Common myeloid progenitor, CD34-positive (primary cell): ENCODE data around the gene WNT7A.
A peak's percentile ranks its signal among the peaks of the same experiment; 100 is the strongest.

Experiments used
- CTCF ChIA-PET: fragments of 350-600 bp; sonication (Branson Sonifier 250); formaldehyde crosslinking; loops from one replicate; lab custom pipeline; 2021; ENCODE audit warnings: antibody characterized with exemption; lab: Charles Lee
- POLR2A ChIA-PET: fragments of 350-600 bp; sonication (Branson Sonifier 250); formaldehyde crosslinking; loops from one replicate; lab custom pipeline; 2021; ENCODE audit warnings: antibody characterized with exemption; lab: Charles Lee
- DNase-seq, 3 donors: peaks; one replicate each; pipeline versions ENCODE4 v3.0.0 to v3.0.0-alpha.2; 2013
- H3K27ac ChIP-seq, 2 experiments: 1 replicate in 1 of 2; 2 replicates in 1 of 2; pipeline ENCODE4 v1.7.0; 2013; ENCODE audit warnings: inconsistent platforms in 2 of 2, low read length in 2 of 2, mild to moderate bottlenecking in 2 of 2, low read depth in 1 of 2, moderate library complexity in 1 of 2; ENCODE audit not compliant: severe bottlenecking in 2 of 2, insufficient read depth in 1 of 2, poor library complexity in 1 of 2
- H3K27me3 ChIP-seq, 5 experiments: replicated peaks in 2 of 5; 1 replicate in 3 of 5; 2 replicates in 2 of 5; pipeline versions ENCODE4 v1.6.1 to v1.7.0; 2013; ENCODE audit warnings: low read length in 4 of 5, mild to moderate bottlenecking in 2 of 5, moderate library complexity in 2 of 5, inconsistent platforms in 1 of 5; ENCODE audit not compliant: insufficient read depth in 5 of 5, control insufficient read depth in 4 of 5
- H3K36me3 ChIP-seq, 4 experiments: 1 replicate in 2 of 4; 2 replicates in 2 of 4; pipeline versions ENCODE4 v1.6.1 to v1.7.0; 2013; ENCODE audit warnings: low read length in 3 of 4, control low read depth in 1 of 4, mild to moderate bottlenecking in 1 of 4; ENCODE audit not compliant: control insufficient read depth in 4 of 4, insufficient read depth in 4 of 4
- H3K4me1 ChIP-seq, 4 experiments: 1 replicate in 3 of 4; 2 replicates in 1 of 4; pipeline versions ENCODE4 v1.6.1 to v1.7.1; 2013; ENCODE audit warnings: low read length in 3 of 4, mild to moderate bottlenecking in 3 of 4, control low read depth in 1 of 4, inconsistent platforms in 1 of 4, moderate library complexity in 1 of 4; ENCODE audit not compliant: control insufficient read depth in 4 of 4, insufficient read depth in 4 of 4; ENCODE audit errors: control extremely low read depth in 1 of 4
- H3K4me3 ChIP-seq, 7 experiments: 1 replicate in 4 of 7; 2 replicates in 3 of 7; pipeline versions ENCODE4 v1.5.1 to v1.7.0; 2013; ENCODE audit warnings: mild to moderate bottlenecking in 7 of 7, low read length in 6 of 7, moderate library complexity in 6 of 7, inconsistent platforms in 2 of 7, low read depth in 2 of 7, control low read depth in 1 of 7; ENCODE audit not compliant: insufficient read depth in 4 of 7, control insufficient read depth in 1 of 7; ENCODE audit errors: extremely low read depth in 1 of 7
- H3K9me3 ChIP-seq, 5 experiments: 1 replicate in 4 of 5; 2 replicates in 1 of 5; pipeline versions ENCODE4 v1.6.1 to v1.7.1; 2013; ENCODE audit warnings: low read length in 4 of 5, mild to moderate bottlenecking in 2 of 5, inconsistent platforms in 1 of 5, low read depth in 1 of 5, moderate library complexity in 1 of 5; ENCODE audit not compliant: control insufficient read depth in 4 of 5, insufficient read depth in 2 of 5; ENCODE audit errors: control extremely low read depth in 1 of 5
- WGBS: methylation state at CpG from one replicate; pipeline ENCODE4 v1.1.5; 2013; ENCODE audit not compliant: insufficient coverage; 5-methylcytosine and 5-hydroxymethylcytosine counted together

Gene WNT7A

GRCh38 chr3:13785351-13785750 lies 94.5 kb downstream of the WNT7A start:
- no peaks in the 10 kb centered on the region for H3K9me3 ChIP-seq
- H3K36me3 ChIP-seq = no peaks in the 10 kb centered on the region
- peaks cover 0 to 7% (median 0%) of the 10 kb centered on the region in 5 experiments for H3K27me3 ChIP-seq
- H3K4me3 ChIP-seq = no peak overlapping the region
- 98% methylated on average over 7 of the region's 7 CpGs for WGBS
- DNase-seq = no peak
- peaks cover 0 to 11% (median 5%) of the 10 kb centered on the region in 4 experiments for H3K4me1 ChIP-seq
- ChIA-PET POLR2A (no interaction called here), CTCF (no interaction called here)
- H3K27ac ChIP-seq = no peak overlapping the region

DNA sequence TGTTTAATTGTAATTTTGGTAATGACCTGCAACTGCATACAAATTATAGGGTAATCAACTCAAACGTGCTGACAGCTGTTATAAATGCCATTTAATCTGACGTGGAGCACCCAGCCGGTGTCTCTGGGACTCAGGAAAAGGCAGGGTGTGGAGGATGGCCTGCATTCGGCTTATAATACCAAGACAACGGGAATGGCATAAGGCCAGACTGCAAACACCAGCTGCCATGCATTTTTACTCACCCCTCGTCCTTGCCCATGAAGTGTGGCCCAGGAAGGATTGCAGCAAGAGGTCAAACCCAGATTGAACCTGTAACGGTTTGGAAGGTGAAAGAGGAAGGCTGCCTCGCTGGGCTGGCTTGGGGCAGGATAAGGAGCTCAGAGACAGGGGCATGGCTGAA lies 96.4 kb downstream of the WNT7A start:
- no peak for DNase-seq
- Histone ChIP-seq H3K4me3 (no peak overlapping the region), H3K36me3 (no peaks in the 10 kb centered on the region), H3K27ac (no peak overlapping the region), H3K27me3 (peaks cover 0 to 7% (median 0%) of the 10 kb centered on the region in 5 experiments), H3K4me1 (peaks cover 0 to 10% (median 5%) of the 10 kb centered on the region in 4 experiments), H3K9me3 (no peaks in the 10 kb centered on the region)
- 95% methylated on average over 8 of the region's 8 CpGs for WGBS
- CTCF ChIA-PET = no interaction called here
- POLR2A ChIA-PET = no interaction called here

GRCh38 chr3:13782501-13782900 lies 97.4 kb downstream of the WNT7A start:
- DNase-seq = peak in 2 of 3 donors; percentile 9 to 24
- ChIA-PET CTCF (interaction anchor here (1.7 kb wide), 1 partner anchor 12 kb away, joined by 3 read pairs; no protein-coding TSS in a partner anchor), POLR2A (interaction anchor here (0.6 kb wide), 1 partner anchor 84 kb away, joined by 3 read pairs; no protein-coding TSS in a partner anchor)
- H3K36me3 ChIP-seq = no peaks in the 10 kb centered on the region
- H3K4me1 ChIP-seq = peaks cover 0 to 10% (median 5%) of the 10 kb centered on the region in 4 experiments
- H3K4me3 ChIP-seq = peak overlapping the region in 1 of 7 experiments; percentile 51
- peaks cover 0 to 7% (median 0%) of the 10 kb centered on the region in 5 experiments for H3K27me3 ChIP-seq
- no peaks in the 10 kb centered on the region for H3K9me3 ChIP-seq
- 5% methylated on average over 10 of the region's 11 CpGs for WGBS
- H3K27ac ChIP-seq = no peak overlapping the region

DNA sequence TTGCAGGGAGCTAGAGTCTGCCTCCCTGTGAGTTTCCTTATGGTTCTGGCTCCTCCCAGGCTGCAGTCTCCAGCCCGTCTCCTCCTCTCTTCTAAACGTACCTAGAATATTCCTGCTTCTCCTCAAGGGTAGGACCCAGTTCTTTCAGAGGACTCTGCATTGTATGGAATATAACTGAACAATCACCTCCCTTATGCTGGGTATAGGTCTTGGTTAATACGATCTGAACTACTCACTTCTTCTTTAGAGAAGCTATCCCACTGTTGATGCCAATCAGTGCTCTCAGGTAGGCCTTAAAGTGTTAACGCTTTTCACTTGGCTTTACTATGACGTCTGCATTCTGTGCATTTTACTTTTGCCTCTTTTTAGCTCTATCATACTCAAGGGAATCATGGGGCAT lies 98.5 kb downstream of the WNT7A start:
- no peak overlapping the region for H3K27ac ChIP-seq
- H3K36me3 ChIP-seq = no peaks in the 10 kb centered on the region
- no peak overlapping the region for H3K4me3 ChIP-seq
- 92% methylated on average over 5 of the region's 5 CpGs for WGBS
- no peak for DNase-seq
- ChIA-PET CTCF (interaction anchor here (1.7 kb wide), 1 partner anchor 14 kb away, joined by 3 read pairs; no protein-coding TSS in a partner anchor), POLR2A (no interaction called here)
- H3K9me3 ChIP-seq = no peaks in the 10 kb centered on the region
- H3K27me3 ChIP-seq = peaks cover 0 to 7% (median 0%) of the 10 kb centered on the region in 5 experiments
- H3K4me1 ChIP-seq = peaks cover 0 to 10% (median 5%) of the 10 kb centered on the region in 4 experiments

GRCh38 chr3:13780432-13781176 lies 99.3 kb downstream of the WNT7A start:
- ChIA-PET CTCF (no interaction called here), POLR2A (no interaction called here)
- Histone ChIP-seq H3K36me3 (no peaks in the 10 kb centered on the region), H3K9me3 (no peaks in the 10 kb centered on the region), H3K27me3 (peaks cover 0 to 7% (median 0%) of the 10 kb centered on the region in 5 experiments), H3K4me3 (no peak overlapping the region), H3K27ac (no peak overlapping the region), H3K4me1 (peaks cover 0 to 10% (median 5%) of the 10 kb centered on the region in 4 experiments)
- no peak for DNase-seq
- 87% methylated on average over 10 of the region's 11 CpGs for WGBS

DNA sequence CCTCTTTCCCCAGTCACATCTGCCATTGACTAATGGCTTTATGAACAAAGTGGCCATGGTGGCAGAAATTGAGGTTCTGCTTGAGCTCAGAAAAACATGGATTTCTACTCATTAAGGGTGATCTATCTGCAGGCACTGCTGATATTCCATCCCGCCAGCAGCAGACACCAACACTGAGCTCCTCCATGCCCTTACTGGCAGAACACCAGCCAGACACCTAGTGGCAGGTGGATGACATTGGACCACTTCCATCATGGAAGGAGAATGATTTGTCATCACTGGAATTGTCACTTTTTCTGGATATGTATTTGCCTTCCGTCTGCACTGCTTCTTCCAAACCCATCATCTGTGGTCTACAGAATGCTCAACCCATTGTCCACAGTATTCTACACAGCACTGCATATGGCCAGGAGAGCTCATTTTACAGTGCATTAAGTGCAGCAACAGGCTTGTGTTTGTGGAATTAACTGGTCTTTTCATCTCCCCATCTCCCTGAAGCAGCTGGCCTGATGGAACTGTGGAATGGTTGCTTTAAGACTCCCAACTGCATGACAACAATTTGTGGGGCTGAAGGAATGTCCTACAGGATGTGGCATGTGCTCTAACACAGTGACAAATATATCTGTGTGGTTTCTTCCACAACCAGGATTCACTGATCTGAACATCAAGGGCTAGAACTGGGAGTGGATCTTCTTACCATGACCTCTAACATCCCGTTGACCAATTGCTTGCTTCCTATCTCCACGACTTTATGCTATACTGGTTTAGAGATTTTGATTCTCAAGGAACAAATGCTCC lies 103.4 kb downstream of the WNT7A start:
- CTCF ChIA-PET = no interaction called here
- WGBS = 100% methylated on average over 4 of the region's 4 CpGs
- Histone ChIP-seq H3K4me1 (no peaks in the 10 kb centered on the region), H3K27me3 (peaks cover 0 to 4% (median 0%) of the 10 kb centered on the region in 5 experiments), H3K4me3 (no peak overlapping the region), H3K27ac (no peak overlapping the region), H3K9me3 (no peaks in the 10 kb centered on the region), H3K36me3 (no peaks in the 10 kb centered on the region)
- DNase-seq = no peak
- POLR2A ChIA-PET = no interaction called here
